Measurements from ENCODE around the gene KIFC1. TPM values are rescaled to one million over a fixed set of nuclear protein-coding genes. Genes with fewer than 3 reads are reported as not detected.

The KIFC1 gene
- total RNA-seq, 2 donors from 2014 or later = 52.9 to 115 TPM

GRCh38 chr6:33410711-33411631 is 19.3 kb downstream of the KIFC1 start, which contains the start of gene PHF1:
Gene PHF1, plus strand, starts transcription at chr6:33411014. Its CDS starts 1,250 bp downstream, at chr6:33412264.
- Mint-ChIP-seq H3K4me1 (ENCODE audit: low read depth in 2 of 2) (peaks cover 40 to 45% of the 10 kb centered on the region in 2 donors), H3K27me3 (no peaks in the 10 kb centered on the region), H3K9me3 (no peaks in the 10 kb centered on the region), H3K4me3 (peak within 1 kb of the TSS; percentile 88), H3K36me3 (peaks cover 13% of the 10 kb centered on the region), H3K27ac (peak within 1 kb of the TSS; percentile 89 to 94)
- ATAC-seq (peak; percentile 69 to 77), DNase-seq (ENCODE audit: low spot score) (peak; percentile 87)

- H3K4me1 Mint-ChIP-seq (ENCODE audit: low read depth in 2 of 2) = peaks cover 43 to 51% of the 10 kb centered on the region in 2 donors
- H3K27ac Mint-ChIP-seq = peak overlapping the region; percentile 73 to 89
- H3K9me3 Mint-ChIP-seq = no peaks in the 10 kb centered on the region
- DNase-seq (ENCODE audit: low spot score) (no peak), ATAC-seq (no peak)
- H3K27me3 Mint-ChIP-seq = no peaks in the 10 kb centered on the region
- peak overlapping the region; percentile 88 for H3K4me3 Mint-ChIP-seq
- peaks cover 13% of the 10 kb centered on the region for H3K36me3 Mint-ChIP-seq
Measured at GRCh38 chr6:33411632-33412005, 20.0 kb downstream of the KIFC1 start.

- no peaks in the 10 kb centered on the region for H3K27me3 Mint-ChIP-seq
- peak overlapping the region; percentile 88 for H3K4me3 Mint-ChIP-seq
- peak overlapping the region; percentile 29 to 89 for H3K27ac Mint-ChIP-seq
- no peaks in the 10 kb centered on the region for H3K9me3 Mint-ChIP-seq
- DNase-seq (ENCODE audit: low spot score) = no peak
- ATAC-seq = no peak
- H3K4me1 Mint-ChIP-seq (ENCODE audit: low read depth in 2 of 2) = peaks cover 51 to 59% of the 10 kb centered on the region in 2 donors
- peaks cover 13% of the 10 kb centered on the region for H3K36me3 Mint-ChIP-seq
Measured at GRCh38 chr6:33412140-33413009, 20.8 kb downstream of the KIFC1 start.

- no peaks in the 10 kb centered on the region for H3K27me3 Mint-ChIP-seq
- DNase-seq (ENCODE audit: low spot score) (no peak), ATAC-seq (no peak)
- H3K36me3 Mint-ChIP-seq = peaks cover 13% of the 10 kb centered on the region
- H3K9me3 Mint-ChIP-seq = no peaks in the 10 kb centered on the region
- peaks cover 57 to 64% of the 10 kb centered on the region in 2 donors for H3K4me1 Mint-ChIP-seq (ENCODE audit: low read depth in 2 of 2)
- peak overlapping the region; percentile 75 for H3K4me3 Mint-ChIP-seq
- peak overlapping the region; percentile 29 to 89 for H3K27ac Mint-ChIP-seq
Measured at GRCh38 chr6:33413241-33414120, 21.9 kb downstream of the KIFC1 start.

GRCh38 chr6:33414592-33415271 is 23.1 kb downstream of the KIFC1 start:
- Mint-ChIP-seq H3K4me3 (no peak overlapping the region), H3K9me3 (no peaks in the 10 kb centered on the region), H3K27me3 (no peaks in the 10 kb centered on the region), H3K4me1 (ENCODE audit: low read depth in 2 of 2) (peaks cover 62 to 69% of the 10 kb centered on the region in 2 donors), H3K27ac (peak overlapping the region; percentile 100), H3K36me3 (peaks cover 13% of the 10 kb centered on the region)
- DNase-seq (ENCODE audit: low spot score) (no peak), ATAC-seq (no peak)

- peak overlapping the region; percentile 99 for H3K4me3 Mint-ChIP-seq
- H3K36me3 Mint-ChIP-seq = peaks cover 13% of the 10 kb centered on the region
- H3K27me3 Mint-ChIP-seq = no peaks in the 10 kb centered on the region
- peak overlapping the region; percentile 100 for H3K27ac Mint-ChIP-seq
- no peaks in the 10 kb centered on the region for H3K9me3 Mint-ChIP-seq
- H3K4me1 Mint-ChIP-seq (ENCODE audit: low read depth in 2 of 2) = peaks cover 60 to 68% of the 10 kb centered on the region in 2 donors
- ATAC-seq (no peak), DNase-seq (ENCODE audit: low spot score) (no peak)
Measured at GRCh38 chr6:33415831-33416230, 24.2 kb downstream of the KIFC1 start.

- H3K4me3 Mint-ChIP-seq = peak overlapping the region; percentile 99
- ATAC-seq = peak in 1 of 2 donors; percentile 0
Measured at GRCh38 chr6:33416386-33417127, 24.9 kb downstream of the KIFC1 start.

GRCh38 chr6:33417128-33417902 is 25.7 kb downstream of the KIFC1 start:
- ATAC-seq (no peak), DNase-seq (ENCODE audit: low spot score) (no peak)
- H3K4me1 Mint-ChIP-seq (ENCODE audit: low read depth in 2 of 2) = peaks cover 68 to 70% of the 10 kb centered on the region in 2 donors
- peak overlapping the region; percentile 99 for H3K4me3 Mint-ChIP-seq
- H3K27ac Mint-ChIP-seq = peak overlapping the region; percentile 100
- H3K9me3 Mint-ChIP-seq = no peaks in the 10 kb centered on the region
- peaks cover 13% of the 10 kb centered on the region for H3K36me3 Mint-ChIP-seq
- H3K27me3 Mint-ChIP-seq = no peaks in the 10 kb centered on the region

More at GRCh38 chr6:33416386-33417127, 24.9 kb downstream of the KIFC1 start:
- DNase-seq (ENCODE audit: low spot score) = no peak
- Mint-ChIP-seq H3K9me3 (no peaks in the 10 kb centered on the region), H3K36me3 (peaks cover 13% of the 10 kb centered on the region), H3K27ac (peak overlapping the region; percentile 100), H3K27me3 (no peaks in the 10 kb centered on the region), H3K4me1 (ENCODE audit: low read depth in 2 of 2) (peaks cover 67 to 72% of the 10 kb centered on the region in 2 donors)

GRCh38 chr6:33417903-33418689 is 26.5 kb downstream of the KIFC1 start, which contains the start of gene CUTA:
Gene CUTA, minus strand, starts transcription at chr6:33418107. Its CDS starts 107 bp downstream, at chr6:33418000.
- Mint-ChIP-seq H3K27ac (peak within 1 kb of the TSS; percentile 100), H3K9me3 (no peaks in the 10 kb centered on the region), H3K27me3 (no peaks in the 10 kb centered on the region), H3K4me3 (peak within 1 kb of the TSS; percentile 99), H3K36me3 (peaks cover 12% of the 10 kb centered on the region), H3K4me1 (ENCODE audit: low read depth in 2 of 2) (peaks cover 61 to 66% of the 10 kb centered on the region in 2 donors)
- ATAC-seq = peak; percentile 91 to 94
- peak; percentile 100 for DNase-seq (ENCODE audit: low spot score)

- Mint-ChIP-seq H3K27ac (peak overlapping the region; percentile 100), H3K36me3 (peaks cover 7% of the 10 kb centered on the region), H3K4me1 (ENCODE audit: low read depth in 2 of 2) (peaks cover 62 to 66% of the 10 kb centered on the region in 2 donors), H3K4me3 (peak overlapping the region; percentile 99), H3K9me3 (no peaks in the 10 kb centered on the region), H3K27me3 (no peaks in the 10 kb centered on the region)
- DNase-seq (ENCODE audit: low spot score) (peak; percentile 85), ATAC-seq (peak; percentile 31 to 33)
Measured at GRCh38 chr6:33418690-33419291, 27.2 kb downstream of the KIFC1 start.
